Nephron progenitor cell (in vitro differentiated cells): ENCODE data around the gene S100A8.
"Not testable (repeated sequence)": the region's sequence is repeated elsewhere in the genome, so short reads cannot be mapped to it uniquely, and the experiment has no call there.

Source experiments
- DNase-seq: peaks from one replicate; pipeline ENCODE4 v3.0.0; 2021
- H3K27ac Mint-ChIP-seq: 2 replicates; pipeline ENCODE4 v1.8.0; 2021; ENCODE audit warnings: mild to moderate bottlenecking, moderate library complexity, mixed read lengths
- H3K27me3 Mint-ChIP-seq: 2 replicates; pipeline ENCODE4 v1.8.0; 2021; ENCODE audit warnings: mild to moderate bottlenecking, low read depth, mixed read lengths; ENCODE audit not compliant: poor library complexity
- H3K36me3 Mint-ChIP-seq: 2 replicates; pipeline ENCODE4 v1.8.0; 2021; ENCODE audit warnings: low read depth, mixed read lengths
- H3K4me1 Mint-ChIP-seq: 2 replicates; pipeline ENCODE4 v1.8.0; 2021; ENCODE audit warnings: mixed read lengths
- H3K4me3 Mint-ChIP-seq: 2 replicates; pipeline ENCODE4 v1.8.0; 2021; ENCODE audit warnings: mild to moderate bottlenecking, moderate library complexity, mixed read lengths
- H3K9me3 Mint-ChIP-seq: 2 replicates; pipeline ENCODE4 v1.8.0; 2021; ENCODE audit warnings: mild to moderate bottlenecking, moderate library complexity, mixed read lengths
- CTCF ChIP-seq: fragments of 200-600 bp; sonication (generic); IDR thresholded peaks from 2 replicates; pipeline ENCODE4 v1.5.0; 2021; ENCODE audit warnings: antibody characterized with exemption

The S100A8 gene

GRCh38 chr1:153352523-153352922 is 38.4 kb downstream of the S100A8 start:
- Mint-ChIP-seq H3K4me1 (no peaks in the 10 kb centered on the region), H3K27me3 (peaks cover 31% of the 10 kb centered on the region), H3K27ac (no peak overlapping the region), H3K9me3 (peaks cover 3% of the 10 kb centered on the region), H3K36me3 (no peaks in the 10 kb centered on the region), H3K4me3 (no peak overlapping the region)
- TF ChIP-seq CTCF, result peak; percentile 96
- peak; percentile 68 for DNase-seq

- peaks cover 3% of the 10 kb centered on the region for H3K9me3 Mint-ChIP-seq
- no peak overlapping the region for H3K27ac Mint-ChIP-seq
- no peak for DNase-seq
- H3K4me1 Mint-ChIP-seq, result no peaks in the 10 kb centered on the region
- no peaks in the 10 kb centered on the region for H3K36me3 Mint-ChIP-seq
- peaks cover 37% of the 10 kb centered on the region for H3K27me3 Mint-ChIP-seq
- H3K4me3 Mint-ChIP-seq, result no peak overlapping the region
- TF ChIP-seq CTCF, result no peak
Observed at GRCh38 chr1:153350321-153350957, 40.4 kb downstream of the S100A8 start.

- Mint-ChIP-seq H3K9me3 (peaks cover 3% of the 10 kb centered on the region), H3K27ac (no peak overlapping the region), H3K4me3 (no peak overlapping the region), H3K27me3 (peaks cover 39% of the 10 kb centered on the region), H3K36me3 (no peaks in the 10 kb centered on the region), H3K4me1 (no peaks in the 10 kb centered on the region)
- TF ChIP-seq CTCF, result no peak
- DNase-seq, result no peak
Observed at GRCh38 chr1:153349363-153350320, 41.2 kb downstream of the S100A8 start.

GRCh38 chr1:153348511-153349362 is 42.1 kb downstream of the S100A8 start, which contains the start of gene PGLYRP4:
Gene PGLYRP4 (minus strand): TSS chr1:153348841. CDS start chr1:153347932, 909 bp downstream.
- Mint-ChIP-seq H3K36me3 (no peaks in the 10 kb centered on the region), H3K9me3 (peaks cover 3% of the 10 kb centered on the region), H3K4me3 (no peak within 1 kb of the TSS), H3K27ac (no peak within 1 kb of the TSS), H3K27me3 (peaks cover 42% of the 10 kb centered on the region), H3K4me1 (no peaks in the 10 kb centered on the region)
- no peak for DNase-seq
- TF ChIP-seq CTCF, result no peak

GRCh38 chr1:153347856-153348255 is 43.0 kb downstream of the S100A8 start:
- no peak for TF ChIP-seq CTCF
- Mint-ChIP-seq H3K36me3 (no peaks in the 10 kb centered on the region), H3K4me1 (no peaks in the 10 kb centered on the region), H3K27me3 (peaks cover 47% of the 10 kb centered on the region), H3K4me3 (no peak overlapping the region), H3K27ac (no peak overlapping the region), H3K9me3 (peaks cover 3% of the 10 kb centered on the region)
- DNase-seq, result no peak

- H3K36me3 Mint-ChIP-seq, H3K4me1 Mint-ChIP-seq, H3K4me3 Mint-ChIP-seq, H3K27ac Mint-ChIP-seq, DNase-seq, H3K9me3 Mint-ChIP-seq: not testable (repeated sequence)
- peaks cover 47% of the 10 kb centered on the region for H3K27me3 Mint-ChIP-seq
Observed at GRCh38 chr1:153347049-153347448, 43.8 kb downstream of the S100A8 start.
